ENCODE measurements around the gene TMEM212. TPM values are rescaled to one million over a fixed set of nuclear protein-coding genes. Genes with fewer than 3 reads are reported as not detected.

The TMEM212 gene
- total RNA-seq, 1 donor from 2014 or later, result not detected

DNA sequence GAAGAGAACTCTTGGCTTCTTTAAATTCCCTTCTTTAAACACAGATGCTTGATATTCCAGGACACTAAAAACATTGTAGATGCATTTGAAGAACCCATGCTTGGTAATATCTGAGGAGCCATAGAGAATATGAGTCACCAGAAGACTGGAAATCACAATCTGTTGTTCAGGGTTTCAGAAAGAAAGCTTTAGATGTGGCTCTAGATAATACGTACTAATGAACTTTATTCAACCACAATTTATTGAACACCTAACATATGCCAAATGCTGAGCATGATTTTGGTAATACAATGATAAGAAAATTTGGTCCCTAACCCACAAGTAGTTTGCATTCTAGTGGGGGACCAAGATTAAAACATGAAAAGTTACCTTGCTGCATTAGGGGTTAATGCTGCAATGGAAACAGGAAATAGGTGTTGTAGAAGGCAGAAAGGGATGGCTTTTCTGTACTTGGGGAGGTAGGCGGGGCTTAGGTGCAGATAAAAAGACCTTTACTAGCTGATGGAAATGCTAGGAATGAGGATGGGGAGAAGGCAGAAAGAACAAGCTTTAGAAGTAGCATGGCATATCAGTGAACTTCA is 21.3 kb upstream of the TMEM212 start:
- H3K9me3 Mint-ChIP-seq (ENCODE audit: low read depth), result no peaks in the 10 kb centered on the region
- no peaks in the 10 kb centered on the region for H3K36me3 Mint-ChIP-seq (ENCODE audit: insufficient read depth)
- peaks cover 40% of the 10 kb centered on the region for H3K4me1 Mint-ChIP-seq (ENCODE audit: low read depth)
- H3K4me3 Mint-ChIP-seq (ENCODE audit: low read depth), result no peak overlapping the region
- no peak for DNase-seq (ENCODE audit: low spot score, unreplicated experiment)
- TF ChIP-seq, protein P1, sequence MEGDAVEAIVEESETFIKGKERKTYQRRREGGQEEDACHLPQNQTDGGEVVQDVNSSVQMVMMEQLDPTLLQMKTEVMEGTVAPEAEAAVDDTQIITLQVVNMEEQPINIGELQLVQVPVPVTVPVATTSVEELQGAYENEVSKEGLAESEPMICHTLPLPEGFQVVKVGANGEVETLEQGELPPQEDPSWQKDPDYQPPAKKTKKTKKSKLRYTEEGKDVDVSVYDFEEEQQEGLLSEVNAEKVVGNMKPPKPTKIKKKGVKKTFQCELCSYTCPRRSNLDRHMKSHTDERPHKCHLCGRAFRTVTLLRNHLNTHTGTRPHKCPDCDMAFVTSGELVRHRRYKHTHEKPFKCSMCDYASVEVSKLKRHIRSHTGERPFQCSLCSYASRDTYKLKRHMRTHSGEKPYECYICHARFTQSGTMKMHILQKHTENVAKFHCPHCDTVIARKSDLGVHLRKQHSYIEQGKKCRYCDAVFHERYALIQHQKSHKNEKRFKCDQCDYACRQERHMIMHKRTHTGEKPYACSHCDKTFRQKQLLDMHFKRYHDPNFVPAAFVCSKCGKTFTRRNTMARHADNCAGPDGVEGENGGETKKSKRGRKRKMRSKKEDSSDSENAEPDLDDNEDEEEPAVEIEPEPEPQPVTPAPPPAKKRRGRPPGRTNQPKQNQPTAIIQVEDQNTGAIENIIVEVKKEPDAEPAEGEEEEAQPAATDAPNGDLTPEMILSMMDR (IDR thresholded peaks at IDR 0.05; ENCODE audit: unreplicated experiment), result no peak
- no peak overlapping the region for H3K27ac Mint-ChIP-seq
- H3K27me3 Mint-ChIP-seq, result no peaks in the 10 kb centered on the region

DNA sequence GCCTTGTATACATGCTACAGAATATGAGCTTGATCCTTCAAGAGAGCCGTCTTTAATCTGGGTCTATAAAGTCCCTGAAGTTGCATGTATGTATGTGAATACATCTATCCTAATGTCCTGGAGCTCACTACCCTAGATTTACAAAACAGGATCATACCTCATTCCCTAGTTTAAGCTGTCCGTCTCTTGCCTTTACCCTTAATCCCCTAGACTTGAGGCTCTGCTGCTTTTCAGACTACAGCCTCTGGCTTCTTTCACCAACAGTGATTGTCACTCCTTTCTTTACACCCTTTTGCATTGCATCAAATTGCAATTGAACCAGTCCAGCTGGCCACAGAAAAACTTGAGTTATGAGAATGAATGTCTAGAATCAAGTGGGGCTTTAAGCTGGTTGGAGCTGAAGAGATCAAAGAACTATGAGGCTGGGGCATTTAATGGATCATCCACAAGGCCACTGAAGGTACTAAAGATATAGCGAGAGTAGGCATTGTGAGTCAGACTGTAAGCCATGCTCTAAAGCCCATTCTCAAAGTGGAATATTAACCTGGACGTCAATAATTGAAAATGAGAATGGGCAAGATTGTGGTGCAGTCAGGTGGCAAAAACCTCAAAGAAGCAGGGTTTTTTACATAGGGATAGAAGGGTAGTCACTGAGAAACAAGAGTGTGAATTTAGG is 20.6 kb upstream of the TMEM212 start:
- Mint-ChIP-seq H3K36me3 (ENCODE audit: insufficient read depth) (no peaks in the 10 kb centered on the region), H3K27ac (no peak overlapping the region), H3K9me3 (ENCODE audit: low read depth) (no peaks in the 10 kb centered on the region), H3K4me1 (ENCODE audit: low read depth) (peaks cover 42% of the 10 kb centered on the region), H3K27me3 (no peaks in the 10 kb centered on the region), H3K4me3 (ENCODE audit: low read depth) (no peak overlapping the region)
- DNase-seq (ENCODE audit: low spot score, unreplicated experiment), result no peak
- TF ChIP-seq, protein P1 (IDR thresholded peaks at IDR 0.05; ENCODE audit: unreplicated experiment), result no peak

DNA sequence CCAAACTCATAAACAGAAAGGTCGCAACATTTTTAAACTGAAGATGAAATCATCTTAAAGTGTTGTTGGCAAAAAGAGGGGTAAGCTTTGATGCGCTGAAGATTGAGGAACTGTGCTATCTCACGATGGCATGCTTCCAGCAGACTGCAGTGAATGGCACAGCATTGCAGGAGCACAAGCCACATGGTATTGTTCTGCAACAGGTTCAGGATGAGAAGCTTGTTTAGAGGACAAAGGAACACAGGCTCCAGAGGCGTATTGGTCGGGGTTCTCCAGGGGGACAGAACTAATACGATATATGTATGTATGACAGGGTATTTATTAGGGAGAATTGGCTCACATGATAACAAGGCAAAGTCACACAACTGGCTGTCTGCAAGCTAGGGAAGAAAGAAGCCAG is 19.0 kb upstream of the TMEM212 start:
- TF ChIP-seq, protein P1 (IDR thresholded peaks at IDR 0.05; ENCODE audit: unreplicated experiment), result no peak
- Mint-ChIP-seq H3K9me3 (ENCODE audit: low read depth) (no peaks in the 10 kb centered on the region), H3K4me1 (ENCODE audit: low read depth) (peaks cover 42% of the 10 kb centered on the region), H3K27me3 (no peaks in the 10 kb centered on the region), H3K4me3 (ENCODE audit: low read depth) (no peak overlapping the region), H3K27ac (no peak overlapping the region), H3K36me3 (ENCODE audit: insufficient read depth) (no peaks in the 10 kb centered on the region)
- DNase-seq (ENCODE audit: low spot score, unreplicated experiment), result no peak

DNA sequence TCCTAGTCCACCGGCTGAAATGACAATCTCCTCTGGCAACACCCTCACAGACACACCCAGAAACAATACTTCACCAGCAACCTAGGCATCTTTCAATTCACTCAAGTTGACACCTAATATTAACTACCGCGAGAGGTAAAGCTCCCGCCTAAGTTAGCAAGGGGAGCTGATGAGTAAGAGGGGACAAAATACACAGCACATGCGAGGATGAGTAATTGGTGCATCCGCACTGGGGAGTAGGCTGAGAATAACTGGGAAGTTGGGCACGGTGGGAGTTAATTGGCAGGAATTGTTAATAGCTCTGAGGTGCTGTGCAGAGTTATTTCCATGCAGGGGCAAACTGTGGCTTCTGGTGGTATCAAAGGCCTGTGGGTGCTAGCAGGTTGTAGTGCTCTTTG is 18.3 kb upstream of the TMEM212 start:
- H3K4me1 Mint-ChIP-seq (ENCODE audit: low read depth), result peaks cover 45% of the 10 kb centered on the region
- H3K27me3 Mint-ChIP-seq, result no peaks in the 10 kb centered on the region
- H3K36me3 Mint-ChIP-seq (ENCODE audit: insufficient read depth), result no peaks in the 10 kb centered on the region
- TF ChIP-seq, protein P1 (IDR thresholded peaks at IDR 0.05; ENCODE audit: unreplicated experiment), result no peak
- no peak overlapping the region for H3K4me3 Mint-ChIP-seq (ENCODE audit: low read depth)
- no peaks in the 10 kb centered on the region for H3K9me3 Mint-ChIP-seq (ENCODE audit: low read depth)
- DNase-seq (ENCODE audit: low spot score, unreplicated experiment), result no peak
- peak overlapping the region; percentile 18 for H3K27ac Mint-ChIP-seq

DNA sequence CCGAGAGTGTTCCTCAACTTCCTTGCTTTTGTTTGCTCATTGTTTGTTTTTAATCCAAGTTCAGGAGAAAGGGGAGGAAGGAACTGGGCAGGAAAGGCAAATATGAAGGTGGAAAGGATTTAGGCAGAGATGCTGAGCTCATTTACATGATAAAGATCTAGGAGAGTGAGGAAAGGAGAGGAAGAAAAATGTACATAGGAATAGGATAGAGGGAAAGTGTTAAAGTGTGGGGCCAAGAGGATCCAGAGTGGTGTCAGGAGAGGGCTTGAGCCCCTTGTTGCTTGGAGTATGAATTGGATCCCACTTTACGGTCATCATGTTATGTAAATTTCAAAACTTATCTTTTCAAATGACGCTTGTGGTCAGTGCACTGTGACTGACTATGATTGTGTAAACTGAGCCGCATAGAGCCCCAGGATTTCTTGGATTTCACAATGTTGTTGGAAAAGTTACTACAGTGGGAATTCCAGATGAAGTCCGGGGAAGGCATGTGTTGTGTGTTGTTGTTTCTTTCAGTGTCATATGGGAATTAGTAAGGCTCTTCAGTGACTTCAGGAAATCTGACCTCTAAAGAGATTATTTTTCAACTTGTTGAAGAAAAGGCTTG is 17.8 kb upstream of the TMEM212 start:
- peak overlapping the region; percentile 18 for H3K27ac Mint-ChIP-seq
- H3K9me3 Mint-ChIP-seq (ENCODE audit: low read depth), result no peaks in the 10 kb centered on the region
- H3K4me3 Mint-ChIP-seq (ENCODE audit: low read depth), result no peak overlapping the region

More for the DNA sequence above, 17.8 kb upstream of the TMEM212 start:
- peaks cover 49% of the 10 kb centered on the region for H3K4me1 Mint-ChIP-seq (ENCODE audit: low read depth)
- no peak for DNase-seq (ENCODE audit: low spot score, unreplicated experiment)
- no peaks in the 10 kb centered on the region for H3K27me3 Mint-ChIP-seq
- TF ChIP-seq, protein P1 (IDR thresholded peaks at IDR 0.05; ENCODE audit: unreplicated experiment), result no peak
- H3K36me3 Mint-ChIP-seq (ENCODE audit: insufficient read depth), result no peaks in the 10 kb centered on the region

All from progenitor cell of endocrine pancreas (in vitro differentiated cells).